ENCODE results near the gene KDELR3. TPM values are rescaled to one million over a fixed set of nuclear protein-coding genes. Genes with fewer than 3 reads are reported as not detected.

Gene KDELR3
- total RNA-seq, 3 donors from 2014 or later, result 4.2 to 14.4 (median 11.3) TPM

DNA sequence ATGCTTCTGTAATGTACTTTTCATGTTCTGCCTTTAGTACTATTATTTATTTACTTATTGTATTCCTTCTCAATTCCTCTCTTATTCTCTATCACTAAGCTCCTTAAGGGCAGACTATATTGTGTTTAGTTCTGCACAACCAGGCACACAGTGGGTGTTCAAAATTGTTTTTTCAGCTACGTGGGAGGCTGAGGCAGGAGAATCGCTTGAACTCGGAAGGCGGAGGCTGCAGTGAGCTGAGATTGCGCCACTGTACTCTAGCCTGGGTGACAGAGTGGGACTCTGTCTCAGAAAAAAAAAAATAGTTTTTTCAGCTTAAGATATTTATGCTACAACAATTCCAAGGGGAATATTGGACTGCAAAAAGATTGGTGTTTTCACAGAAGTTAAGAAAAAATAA is 55.6 kb downstream of the KDELR3 start:
- TF ChIP-seq, protein P1, sequence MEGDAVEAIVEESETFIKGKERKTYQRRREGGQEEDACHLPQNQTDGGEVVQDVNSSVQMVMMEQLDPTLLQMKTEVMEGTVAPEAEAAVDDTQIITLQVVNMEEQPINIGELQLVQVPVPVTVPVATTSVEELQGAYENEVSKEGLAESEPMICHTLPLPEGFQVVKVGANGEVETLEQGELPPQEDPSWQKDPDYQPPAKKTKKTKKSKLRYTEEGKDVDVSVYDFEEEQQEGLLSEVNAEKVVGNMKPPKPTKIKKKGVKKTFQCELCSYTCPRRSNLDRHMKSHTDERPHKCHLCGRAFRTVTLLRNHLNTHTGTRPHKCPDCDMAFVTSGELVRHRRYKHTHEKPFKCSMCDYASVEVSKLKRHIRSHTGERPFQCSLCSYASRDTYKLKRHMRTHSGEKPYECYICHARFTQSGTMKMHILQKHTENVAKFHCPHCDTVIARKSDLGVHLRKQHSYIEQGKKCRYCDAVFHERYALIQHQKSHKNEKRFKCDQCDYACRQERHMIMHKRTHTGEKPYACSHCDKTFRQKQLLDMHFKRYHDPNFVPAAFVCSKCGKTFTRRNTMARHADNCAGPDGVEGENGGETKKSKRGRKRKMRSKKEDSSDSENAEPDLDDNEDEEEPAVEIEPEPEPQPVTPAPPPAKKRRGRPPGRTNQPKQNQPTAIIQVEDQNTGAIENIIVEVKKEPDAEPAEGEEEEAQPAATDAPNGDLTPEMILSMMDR (IDR thresholded peaks at IDR 0.05), result no peak
- Histone ChIP-seq H3K36me3 (ENCODE audit: low read depth) (no peaks in the 10 kb centered on the region), H3K4me3 (no peak overlapping the region), H3K9me3 (no peaks in the 10 kb centered on the region), H3K4me1 (ENCODE audit: low read depth) (no peaks in the 10 kb centered on the region)
- DNase-seq (no peak), ATAC-seq (no peak)
- intact Hi-C loops (cut with DNase I, micrococcal nuclease), result no loop called here

DNA sequence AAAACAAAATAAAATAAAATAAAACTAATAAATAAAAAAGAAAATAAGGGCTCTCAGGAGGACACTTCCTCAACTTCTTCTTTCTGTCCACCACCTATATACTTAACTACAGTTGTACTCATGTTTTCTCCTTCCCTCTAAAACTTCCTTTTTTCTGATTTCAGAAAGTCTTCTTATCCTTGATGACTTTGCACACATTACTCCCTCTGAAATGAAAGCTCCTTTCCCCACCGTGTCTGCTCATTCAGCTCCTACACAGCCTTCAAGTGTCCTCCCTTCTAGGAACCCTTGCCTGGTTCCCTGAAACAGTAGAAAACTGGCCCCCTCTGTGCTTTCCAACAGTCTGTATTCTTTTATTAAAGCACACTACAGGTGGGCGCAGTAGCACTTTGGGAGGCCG is 56.5 kb downstream of the KDELR3 start:
- intact Hi-C loops (cut with DNase I, micrococcal nuclease), result no loop called here
- Histone ChIP-seq H3K4me1 (ENCODE audit: low read depth) (no peaks in the 10 kb centered on the region), H3K36me3 (ENCODE audit: low read depth) (no peaks in the 10 kb centered on the region), H3K4me3 (no peak overlapping the region), H3K9me3 (no peaks in the 10 kb centered on the region)
- ATAC-seq, result no peak
- no peak for DNase-seq
- TF ChIP-seq, protein P1 (IDR thresholded peaks at IDR 0.05), result no peak

DNA sequence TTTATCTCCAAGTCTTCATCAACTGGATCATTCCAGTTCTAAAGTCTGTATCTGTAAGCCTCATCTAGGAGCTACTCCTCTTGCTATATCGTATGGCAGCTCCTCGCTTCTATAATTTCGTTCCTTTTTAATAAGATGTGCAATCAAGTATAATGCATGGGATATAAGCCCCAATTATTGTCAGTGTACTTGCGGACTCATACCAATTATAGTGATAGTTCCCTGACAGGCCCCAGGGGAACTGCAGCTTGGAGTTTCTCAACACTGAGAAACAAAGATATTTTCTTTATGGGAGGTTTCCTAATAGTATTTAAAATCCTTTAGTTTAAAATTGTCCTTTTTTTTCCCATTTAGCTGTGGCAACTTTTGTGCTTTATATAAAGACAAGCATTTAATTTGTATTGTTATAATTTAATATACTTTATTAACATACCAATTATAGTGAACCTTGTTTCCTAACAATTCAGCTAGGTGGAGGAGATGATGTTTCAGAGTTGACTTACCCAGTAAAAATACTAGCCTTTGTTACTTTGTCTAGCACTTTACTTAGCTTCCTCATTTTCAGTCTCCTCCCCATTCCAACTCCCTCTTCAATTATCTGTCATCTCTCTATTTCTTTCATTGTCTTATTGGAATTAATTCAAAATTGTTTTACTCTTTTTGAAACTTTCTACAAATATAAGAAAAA is 63.5 kb downstream of the KDELR3 start:
- Histone ChIP-seq H3K4me3 (no peak overlapping the region), H3K36me3 (ENCODE audit: low read depth) (no peaks in the 10 kb centered on the region), H3K9me3 (no peaks in the 10 kb centered on the region), H3K4me1 (ENCODE audit: low read depth) (no peaks in the 10 kb centered on the region)
- DNase-seq, result no peak
- intact Hi-C loops (cut with DNase I, micrococcal nuclease), result no loop called here
- TF ChIP-seq, protein P1 (IDR thresholded peaks at IDR 0.05), result no peak
- no peak for ATAC-seq

Other genes with a start within 250 kb of the KDELR3 start
- 10 to 100 TPM; 35.9 to 63.1 (median 38.2) TPM for gene TMEM184B, start 195.1 kb upstream of the KDELR3 start, total RNA-seq
- 100 to 1,000 TPM in 1 of 3 donors, 10 to 100 TPM in 2; 87.8 to 100 (median 89.8) TPM for gene CSNK1E, start 150.7 kb upstream of the KDELR3 start, total RNA-seq
- gene KCNJ4, start 12.9 kb upstream of the KDELR3 start, total RNA-seq, result not detected
- 100 to 1,000 TPM; 279 to 464 (median 363) TPM for gene DDX17, start 38.2 kb downstream of the KDELR3 start, total RNA-seq
- gene DMC1, start 102.1 kb downstream of the KDELR3 start, total RNA-seq, result 1 to 10 TPM; 1.3 to 1.8 (median 1.7) TPM
- gene FAM227A, start 188.3 kb downstream of the KDELR3 start, total RNA-seq, result 1 to 10 TPM in 2 of 3 donors, under 1 TPM in 1; 0.52 to 1.5 (median 1.3) TPM
- 10 to 100 TPM; 22.8 to 46.5 (median 30.0) TPM for gene CBY1, start 188.5 kb downstream of the KDELR3 start, total RNA-seq
- gene TOMM22, start 213.9 kb downstream of the KDELR3 start, total RNA-seq, result 10 to 100 TPM; 64.5 to 84.4 (median 72.4) TPM
- gene JOSD1, start 232.8 kb downstream of the KDELR3 start, total RNA-seq, result 10 to 100 TPM; 82.5 to 98.3 (median 87.9) TPM
- gene GTPBP1, start 237.8 kb downstream of the KDELR3 start, total RNA-seq, result 10 to 100 TPM; 73.1 to 96.8 (median 76.8) TPM

All from mucosa of descending colon (tissue), 3 donors.